ENCODE measurements around the gene RAB13.
"Not testable (repeated sequence)": the region's sequence is repeated elsewhere in the genome, so short reads cannot be mapped to it uniquely, and the experiment has no call there.

Gene RAB13

DNA sequence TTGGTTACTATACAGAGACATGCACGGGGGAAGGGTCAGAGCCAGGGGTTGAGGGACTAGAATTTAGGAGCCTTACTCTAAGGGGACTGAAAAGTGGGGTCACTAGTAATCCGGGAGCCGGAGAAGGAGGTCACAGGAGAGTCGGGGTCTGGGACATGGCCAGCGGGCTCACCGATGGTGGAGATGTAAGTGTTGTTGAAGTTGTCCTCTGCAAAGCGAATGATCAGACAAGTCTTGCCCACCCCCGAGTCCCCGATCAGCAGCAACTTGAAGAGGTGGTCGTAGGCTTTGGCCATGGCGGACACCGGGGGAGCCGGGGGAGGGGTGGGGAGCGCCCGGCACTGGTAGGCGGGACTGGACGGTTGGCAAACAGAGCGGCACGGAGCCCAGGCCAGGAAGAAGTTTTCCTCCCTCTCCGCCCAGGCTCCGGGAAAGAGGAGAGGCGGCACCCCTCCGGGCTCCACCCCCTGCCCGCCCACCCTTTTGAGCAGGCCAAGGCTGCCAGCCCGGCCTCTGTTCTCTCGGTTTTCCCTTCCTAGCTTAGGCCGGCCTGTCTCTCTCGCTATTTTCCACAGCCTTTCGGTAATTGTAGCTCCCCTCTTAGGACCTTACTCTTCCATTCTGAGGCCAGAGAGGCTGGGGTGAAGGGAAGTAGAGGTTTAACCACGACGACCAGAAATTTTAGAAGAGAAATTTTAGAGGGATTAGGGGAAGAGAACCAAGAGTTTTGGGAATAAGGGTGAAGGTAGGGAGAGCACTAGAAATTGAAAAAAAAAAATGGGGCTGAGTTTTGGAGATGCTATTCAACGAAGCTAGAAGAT lies at the start of gene RAB13:
RAB13 (minus strand) TSS at position 399 of the 821 bp plus-strand sequence; CDS start at position 296, 103 bp downstream.
- peak; percentile 88 for DNase-seq

DNA sequence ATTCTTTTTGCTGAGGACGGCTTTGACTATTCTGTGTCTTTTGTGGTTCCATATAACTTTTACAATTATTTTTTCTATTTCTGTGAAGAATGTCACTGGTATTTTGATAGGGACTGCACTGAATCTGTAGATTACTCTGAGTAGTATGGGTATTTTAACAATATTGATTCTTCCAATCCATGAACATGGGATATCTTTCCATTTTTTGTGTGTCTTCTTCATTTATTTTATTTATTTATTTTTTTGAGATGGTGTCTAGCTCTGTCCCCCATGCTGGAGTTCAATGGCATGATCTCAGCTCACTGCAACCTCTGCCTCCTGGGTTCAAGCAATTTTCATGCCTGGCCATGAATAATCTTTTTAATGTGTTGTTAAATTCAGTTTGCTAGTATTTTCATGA lies 47.6 kb upstream of the RAB13 start:
- not testable (repeated sequence) for DNase-seq

DNA sequence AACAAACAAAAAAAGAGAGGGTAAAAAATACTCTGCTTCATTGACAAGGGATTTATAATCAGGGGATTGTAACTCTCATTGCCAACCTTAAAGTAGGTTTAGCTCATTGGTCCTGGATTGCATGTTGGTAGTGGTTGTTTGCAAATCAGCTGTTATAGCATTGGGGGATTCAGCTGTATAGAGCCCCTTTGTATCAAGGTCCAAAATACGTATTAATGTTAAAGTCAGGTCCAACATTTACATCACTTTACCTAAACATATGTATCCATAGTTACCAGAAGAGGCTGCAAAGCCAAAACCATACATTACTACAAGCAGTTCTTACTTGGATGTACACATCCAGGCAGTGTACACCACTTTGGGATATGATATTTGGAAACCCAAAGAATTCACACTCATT lies 33.8 kb upstream of the RAB13 start:
- DNase-seq, result no peak

DNA sequence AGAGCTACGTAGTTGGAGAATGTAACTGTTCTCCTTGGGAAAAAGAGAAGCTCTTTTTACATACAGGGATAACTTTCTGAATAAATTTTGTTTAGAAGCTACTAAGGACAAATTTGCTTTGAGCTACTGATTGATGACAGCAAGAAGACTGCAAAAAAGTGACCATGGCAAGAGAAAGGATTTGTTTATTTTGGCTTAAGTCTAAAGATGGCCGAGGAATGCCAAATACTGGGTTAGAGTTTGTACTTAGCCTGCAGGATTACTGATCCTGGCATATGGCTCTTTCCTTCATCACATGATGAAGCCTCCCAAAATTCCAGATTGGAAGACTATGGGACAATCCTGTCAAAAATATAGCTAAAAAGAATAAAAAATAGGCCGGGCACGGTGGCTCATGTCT lies 33.1 kb upstream of the RAB13 start:
- no peak for DNase-seq

DNA sequence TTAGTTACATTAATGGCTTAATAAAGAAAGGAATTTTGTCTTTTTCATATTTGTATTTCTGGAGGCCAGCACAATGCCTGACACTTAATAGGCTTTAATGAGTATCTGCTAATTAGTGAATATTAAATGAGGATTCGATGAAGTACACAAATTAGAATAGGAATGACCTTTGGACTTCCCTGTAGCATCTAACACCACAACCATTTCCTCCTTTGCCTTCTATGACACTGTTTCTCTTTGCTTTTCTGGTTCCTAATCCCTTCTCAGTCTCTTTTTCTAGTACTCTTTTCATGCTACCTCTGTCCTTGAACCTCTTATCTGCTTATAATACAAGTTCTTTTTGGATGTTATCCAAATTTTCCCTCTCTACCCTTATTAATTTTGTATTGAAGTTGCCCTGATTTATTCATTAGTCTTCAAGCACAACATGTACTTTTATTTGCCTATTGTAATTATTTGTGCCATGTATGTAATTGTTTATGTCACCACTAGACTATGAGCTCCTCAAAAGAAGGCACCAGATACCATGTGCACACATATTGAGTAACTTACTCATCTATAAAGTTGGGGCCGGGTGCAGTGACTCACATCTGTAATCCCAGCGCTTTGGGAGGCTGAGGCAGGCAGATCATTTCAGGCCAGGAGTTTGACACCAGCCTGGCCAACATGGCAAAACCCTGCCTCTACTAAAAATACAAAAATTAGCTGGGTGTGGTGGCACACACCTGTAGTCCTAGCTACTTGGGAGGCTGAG lies 28.2 kb upstream of the RAB13 start:
- DNase-seq, result no peak

DNA sequence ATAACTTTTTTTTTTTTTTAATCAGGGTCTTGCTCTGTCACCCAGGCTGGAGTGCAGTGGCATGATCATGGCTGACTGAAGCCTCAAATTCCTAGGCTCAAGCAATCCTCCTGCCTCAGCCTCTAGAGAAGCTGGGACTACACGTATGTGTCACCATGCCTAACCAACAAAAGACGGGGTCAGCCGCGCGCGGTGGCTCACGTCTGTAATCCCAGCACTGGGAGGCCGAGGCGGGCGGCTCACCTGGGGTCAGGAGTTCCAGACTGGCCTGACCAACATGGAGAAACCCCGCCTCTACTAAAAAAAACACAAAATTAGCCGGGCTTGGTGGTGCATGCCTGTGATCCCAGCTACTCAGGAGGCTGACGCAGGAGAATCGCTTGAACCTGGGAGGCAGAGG lies 26.4 kb upstream of the RAB13 start:
- not testable (repeated sequence) for DNase-seq

DNA sequence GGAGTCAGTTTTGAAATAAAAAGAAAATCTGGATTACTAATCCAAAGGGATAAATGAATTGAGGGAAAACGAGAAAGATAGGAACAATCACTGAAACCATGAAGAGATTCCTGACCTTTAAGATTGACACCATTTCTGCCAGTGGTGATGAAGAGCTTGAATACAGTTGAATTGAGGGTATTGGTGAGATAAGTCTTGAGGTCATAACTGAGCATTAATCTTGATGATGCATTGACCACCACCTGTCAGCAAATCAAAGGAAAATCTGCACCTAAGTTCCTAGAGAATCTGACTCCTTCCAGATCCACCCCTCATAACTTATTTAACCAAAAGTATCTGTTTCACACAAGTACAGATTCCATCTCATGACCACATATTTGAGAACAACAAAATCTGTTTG lies 26.0 kb upstream of the RAB13 start:
- DNase-seq, result no peak

DNA sequence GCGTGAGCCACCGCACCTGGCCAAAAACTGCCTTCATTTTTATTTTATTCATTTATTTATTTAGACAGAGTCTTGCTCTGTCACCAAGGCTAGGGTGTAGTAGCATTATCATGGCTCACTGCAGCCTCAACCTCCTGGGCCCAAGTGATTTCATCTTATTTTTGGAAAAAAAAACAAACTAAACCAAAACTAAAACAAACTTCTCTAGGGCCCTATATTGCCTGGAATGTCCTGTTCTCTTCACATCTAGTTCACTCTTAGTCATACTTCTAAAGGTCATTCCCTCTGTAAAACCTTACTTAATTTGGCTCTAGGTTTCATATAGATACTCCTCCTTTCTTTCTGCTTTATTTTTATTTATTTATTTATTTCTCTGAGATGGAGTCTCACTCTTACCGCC lies 20.0 kb upstream of the RAB13 start:
- DNase-seq, result no peak

DNA sequence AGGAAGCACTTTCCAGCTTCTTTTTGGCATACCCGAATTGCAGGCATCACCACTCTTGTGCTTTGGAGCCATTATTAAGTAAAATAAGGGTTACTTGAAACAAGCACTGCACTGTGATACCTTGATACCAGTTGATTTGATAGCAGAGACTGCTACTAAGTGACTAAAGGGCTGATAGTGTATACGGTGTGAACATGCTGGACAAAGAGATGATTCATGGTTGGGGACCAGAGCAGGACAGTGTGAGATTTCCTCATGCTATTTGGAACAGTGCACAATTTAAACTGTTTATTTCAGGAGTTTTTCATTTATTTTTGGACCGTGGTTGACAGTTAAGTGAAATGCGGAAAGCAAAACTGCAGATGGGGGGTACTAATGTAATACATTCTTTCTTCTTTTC lies 14.3 kb upstream of the RAB13 start:
- no peak for DNase-seq

DNA sequence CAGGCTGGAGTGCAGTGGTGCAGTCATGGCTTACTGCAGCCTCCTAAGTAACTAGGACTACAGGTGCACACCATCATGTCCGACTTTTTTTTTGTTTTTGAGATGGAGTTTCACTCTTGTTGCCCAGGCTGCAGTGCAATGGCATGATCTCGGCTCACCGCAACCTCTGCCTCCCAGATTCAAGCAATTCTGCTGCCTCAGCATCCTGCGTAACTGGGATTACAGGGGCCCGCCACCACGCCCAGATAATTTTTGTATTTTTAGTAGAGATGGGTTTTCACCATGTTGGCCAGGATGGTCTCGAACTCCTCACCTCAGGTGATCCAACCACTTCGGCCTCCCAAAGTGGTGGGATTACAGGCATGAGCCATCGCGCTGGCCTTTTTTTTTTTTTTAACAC lies 10.7 kb upstream of the RAB13 start:
- DNase-seq, result not testable (repeated sequence)

DNA sequence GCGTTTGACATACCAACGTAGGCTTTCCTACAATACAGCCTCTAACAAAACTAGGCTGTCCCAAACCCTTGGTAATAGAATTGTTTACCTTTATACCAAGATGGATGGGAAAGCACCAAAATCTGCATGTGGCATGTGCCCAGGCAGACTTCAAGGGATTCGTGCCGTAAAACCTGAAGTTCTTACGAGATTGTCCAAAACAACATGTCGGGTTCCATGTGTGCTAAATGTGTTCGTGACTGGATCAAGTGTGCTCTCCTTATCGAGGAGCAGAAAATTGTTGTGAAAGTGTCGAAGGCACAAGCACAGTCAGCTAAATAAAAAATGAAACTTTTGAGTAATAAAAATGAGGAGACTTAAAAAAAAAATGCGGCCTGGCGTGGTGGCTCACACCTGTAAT lies 9.5 kb upstream of the RAB13 start:
- no peak for DNase-seq

DNA sequence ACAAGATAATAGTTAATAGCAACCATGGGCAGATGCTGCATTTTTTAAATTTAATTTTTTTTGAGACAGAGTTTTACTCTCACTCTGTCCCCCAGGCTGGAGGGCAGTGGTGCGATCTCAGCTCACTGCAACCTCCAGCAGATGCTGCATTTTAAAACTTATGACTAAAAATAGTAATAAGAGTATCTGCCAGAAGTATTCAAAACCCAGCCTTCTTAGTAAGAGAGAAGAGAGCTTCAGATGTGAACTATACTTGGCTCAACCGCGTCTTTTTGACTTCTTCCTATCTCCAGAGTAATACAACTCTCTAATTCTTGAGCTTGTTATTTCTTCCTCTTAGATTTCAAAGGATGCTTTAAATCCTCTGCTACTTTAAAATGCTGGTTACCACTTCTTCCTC lies 9.1 kb upstream of the RAB13 start:
- DNase-seq, result no peak

DNA sequence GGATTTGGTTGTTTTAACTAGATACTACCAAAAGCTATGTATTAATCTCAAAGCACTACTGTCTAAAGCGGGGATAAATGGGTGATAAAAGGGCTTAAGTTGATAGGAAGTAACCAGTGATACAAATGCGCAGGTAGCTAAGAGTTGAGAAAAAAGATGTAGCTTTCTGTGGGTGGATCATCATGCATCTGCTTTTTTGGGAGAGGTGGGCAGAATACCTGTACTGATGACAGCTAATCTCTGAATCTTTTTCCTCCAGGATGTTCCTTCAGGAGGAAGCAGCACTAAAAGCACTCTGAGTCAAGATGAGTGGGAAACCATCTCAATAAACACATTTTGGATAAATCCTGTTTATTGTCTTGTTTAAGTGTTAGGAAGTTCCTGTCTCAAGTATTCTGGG lies 5.7 kb upstream of the RAB13 start:
- DNase-seq, result no peak

DNA sequence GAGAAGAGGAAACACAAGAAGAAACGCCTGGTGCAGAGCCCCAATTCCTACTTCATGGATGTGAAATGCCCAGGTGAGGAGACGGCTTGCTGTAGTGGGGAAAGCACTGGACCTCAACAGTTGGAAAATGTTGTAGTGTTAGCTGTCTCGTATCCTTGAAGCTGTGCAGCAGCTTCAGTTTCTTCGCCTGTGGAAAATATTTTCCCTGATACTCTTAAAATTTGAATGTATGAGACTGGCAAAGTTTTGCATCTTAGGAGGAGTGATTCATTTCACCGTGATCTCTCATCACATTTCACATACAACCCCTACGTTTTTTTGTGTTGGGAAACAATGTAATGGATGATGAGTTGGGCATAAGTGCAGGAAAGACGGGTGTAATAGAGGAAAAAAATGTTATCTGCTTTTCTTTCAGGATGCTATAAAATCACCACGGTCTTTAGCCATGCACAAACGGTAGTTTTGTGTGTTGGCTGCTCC lies 5.1 kb upstream of the RAB13 start:
- DNase-seq, result no peak

DNA sequence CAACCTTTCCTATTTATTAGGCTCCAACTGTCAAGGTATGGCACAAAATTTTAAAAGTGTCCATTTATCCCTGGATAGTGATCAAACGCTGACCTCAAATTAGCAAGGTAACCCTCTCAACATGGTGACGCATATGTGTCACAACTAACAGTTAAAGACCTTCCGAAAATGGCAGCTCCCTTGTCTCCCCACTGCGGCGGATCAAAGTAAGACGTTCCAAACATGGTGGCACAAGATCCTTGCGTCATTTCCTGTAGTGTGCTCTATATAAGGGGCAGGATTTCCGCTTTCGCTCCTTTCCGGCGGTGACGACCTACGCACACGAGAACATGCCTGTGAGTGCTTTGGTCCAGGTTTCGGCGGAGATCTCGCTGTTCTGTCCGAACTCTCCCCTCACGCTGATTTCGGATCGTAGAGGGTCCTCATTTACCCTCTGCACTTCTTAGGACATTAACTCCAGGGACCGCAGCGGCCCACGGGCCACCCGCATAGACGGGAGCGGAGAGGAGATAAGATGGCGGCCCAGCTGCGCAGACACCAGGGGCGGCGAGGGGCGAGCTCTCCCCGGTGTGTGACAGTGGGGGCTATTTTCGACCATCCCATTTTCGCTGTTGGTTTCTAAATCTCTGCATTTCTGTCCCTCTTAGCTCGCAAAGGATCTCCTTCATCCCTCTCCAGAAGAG lies 4.5 kb upstream of the RAB13 start, which contains the start of gene RPS27:
RPS27 (plus strand) TSS at position 295 of the 683 bp plus-strand sequence; CDS start at position 330, 35 bp downstream.
- peak; percentile 100 for DNase-seq

DNA sequence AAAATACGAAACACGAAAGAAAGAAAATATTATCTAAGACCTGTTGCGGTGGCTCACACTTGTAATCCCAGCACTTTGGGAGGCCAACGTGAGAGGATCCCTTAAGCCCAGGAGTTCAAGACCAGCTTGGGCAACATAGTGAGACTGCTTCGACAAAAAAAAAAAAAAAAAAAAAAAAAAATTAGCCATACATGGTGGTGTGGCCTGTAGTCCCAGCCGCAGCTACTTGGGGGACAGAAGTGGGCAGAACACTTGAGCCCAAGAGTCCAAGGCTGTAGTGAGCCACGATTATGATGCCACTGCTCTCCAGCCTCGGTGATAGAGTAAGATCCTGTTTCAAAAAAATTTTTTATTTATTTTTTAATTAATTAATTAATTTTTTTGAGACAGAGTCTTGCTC lies 1.5 kb upstream of the RAB13 start:
- no peak for DNase-seq

DNA sequence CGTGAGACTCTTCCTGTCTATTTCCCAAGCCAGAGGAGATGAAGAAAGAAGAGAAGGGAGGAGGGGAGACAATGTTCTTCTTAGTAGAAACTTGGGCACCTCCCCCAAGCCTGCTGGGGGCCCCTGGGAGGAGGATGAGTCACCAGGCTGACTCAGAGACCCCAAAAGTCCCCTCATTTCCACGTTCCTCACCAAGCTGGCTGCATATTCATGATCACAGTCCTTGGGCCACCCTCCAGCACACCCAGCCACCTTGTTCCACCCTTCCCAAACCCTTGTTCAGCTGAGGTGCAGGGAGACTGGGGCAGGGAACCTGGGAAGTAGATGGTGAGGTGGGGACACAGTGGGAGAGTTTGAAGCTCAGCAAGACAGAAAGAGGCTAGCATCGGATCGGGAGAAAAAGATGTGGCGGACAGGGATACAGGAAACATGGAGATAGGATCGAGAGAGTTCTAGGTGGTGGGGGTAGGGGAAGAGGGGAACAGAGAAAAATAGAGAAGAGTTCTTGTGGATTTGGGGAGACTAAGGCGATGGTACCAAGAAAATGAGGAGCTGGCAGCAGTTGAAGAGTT lies 712 bp downstream of the RAB13 start:
- no peak for DNase-seq

DNA sequence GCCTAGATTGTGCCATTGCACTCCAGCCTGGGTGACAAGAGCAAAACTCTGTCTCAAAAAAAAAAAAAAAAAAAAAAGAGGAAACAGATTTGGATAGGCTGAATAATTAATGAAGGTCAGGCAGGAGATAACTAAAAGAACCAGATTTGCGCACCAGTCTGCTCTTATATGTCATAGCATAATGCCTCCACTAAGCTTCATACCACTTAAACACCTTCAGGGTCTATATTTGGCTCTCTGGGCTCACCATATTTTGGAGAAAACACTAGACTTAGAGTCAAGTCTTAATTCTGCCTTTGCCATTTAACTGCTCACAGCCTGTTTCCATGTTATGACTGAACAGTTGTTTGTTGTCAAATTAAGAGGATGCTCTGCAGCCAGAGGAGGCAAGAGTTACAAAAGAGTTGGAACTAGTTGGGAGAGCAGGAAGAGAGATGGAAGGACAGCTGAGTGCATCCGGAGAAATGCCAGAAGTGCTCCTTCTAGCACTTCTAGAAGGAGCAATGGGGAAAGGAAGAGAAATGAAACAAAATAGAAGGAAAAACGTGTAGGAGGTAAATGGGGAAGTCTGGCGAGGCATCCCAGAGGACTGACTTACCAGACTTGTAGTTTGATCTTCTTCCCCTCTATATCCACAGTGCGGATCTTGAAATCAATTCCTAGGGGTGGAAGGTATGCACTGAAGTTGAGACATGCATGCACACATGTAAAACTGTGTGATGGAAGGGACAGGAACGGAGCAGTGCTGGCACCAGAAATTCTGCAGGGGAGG lies 1.8 kb downstream of the RAB13 start:
- no peak for DNase-seq

DNA sequence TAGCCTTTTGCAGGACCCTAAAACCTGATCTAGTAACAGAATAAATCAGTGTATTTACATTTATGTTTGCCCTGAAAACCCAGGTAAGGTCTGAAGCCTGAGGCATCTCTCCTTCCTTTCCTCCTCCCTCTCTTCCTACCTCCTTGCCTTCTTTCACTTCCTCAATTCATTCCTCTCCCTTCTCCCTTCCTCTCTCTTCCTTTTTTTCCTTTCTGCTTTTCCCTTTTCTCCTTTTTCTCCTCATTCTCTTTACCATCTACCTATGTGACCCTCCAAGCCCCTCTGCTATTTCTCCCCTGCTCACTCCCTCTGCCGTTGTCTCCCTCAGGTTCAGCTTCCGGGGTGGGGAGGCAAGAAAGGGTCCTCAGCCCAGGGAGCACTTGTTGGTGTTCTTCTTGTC lies 4.4 kb downstream of the RAB13 start:
- not testable (repeated sequence) for DNase-seq

DNA sequence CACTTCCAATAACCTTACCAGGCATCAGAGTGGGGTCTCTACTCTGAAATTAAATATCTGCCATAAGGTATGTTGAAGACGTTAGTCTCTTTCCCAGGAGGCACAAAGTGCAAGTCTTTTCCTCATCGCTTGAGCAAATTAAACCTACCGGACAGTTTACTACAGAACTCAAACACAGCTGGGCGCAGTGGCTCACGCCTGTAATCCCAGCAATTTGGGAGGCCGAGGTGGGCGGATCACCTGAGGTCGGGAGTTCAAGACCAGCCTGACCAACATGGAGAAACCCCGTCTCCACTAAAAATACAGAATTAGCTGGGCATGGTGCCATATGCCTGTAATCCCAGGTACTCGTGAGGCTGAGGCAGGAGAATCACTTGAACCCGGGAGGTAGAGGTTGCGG lies 7.0 kb downstream of the RAB13 start:
- not testable (repeated sequence) for DNase-seq

DNA sequence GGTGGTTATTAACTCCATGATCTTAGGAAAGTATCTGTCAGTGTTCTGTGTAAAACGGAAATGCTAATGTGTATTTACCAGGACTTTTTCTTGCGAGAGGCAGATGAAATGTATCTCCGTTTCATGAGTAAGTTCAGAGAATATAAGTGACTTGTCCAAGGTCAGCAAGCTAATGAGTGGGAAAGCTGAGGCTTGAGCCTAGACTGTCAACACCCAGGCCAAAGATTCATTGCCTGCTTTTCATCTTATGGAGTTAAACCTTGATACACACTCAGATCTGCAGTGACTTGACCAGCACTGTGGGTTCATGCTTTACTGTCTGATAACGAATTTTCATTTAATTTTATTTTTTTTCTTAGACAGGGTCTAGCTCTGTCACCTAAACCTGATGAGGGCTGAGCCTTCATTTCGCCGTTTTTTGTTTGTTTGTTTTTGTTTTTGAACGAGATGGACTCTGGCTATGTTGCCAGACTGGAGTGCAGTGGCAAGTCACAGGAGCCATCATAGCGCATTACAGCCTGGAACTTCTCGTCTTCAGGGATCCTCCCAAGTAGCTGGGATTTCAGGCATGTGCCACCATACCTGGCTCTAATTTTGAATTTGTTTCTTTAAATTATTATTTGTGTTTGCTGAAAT lies 7.7 kb downstream of the RAB13 start:
- no peak for DNase-seq
